22Rv1 (cell line): Measurements from ENCODE around the gene MEGF10.

Experiments
- ZFX ChIP-seq: fragments of 450-650 bp; IDR thresholded peaks from 2 replicates; pipeline ENCODE4 v1.6.1; 2017; ENCODE audit warnings: antibody characterized with exemption, borderline replicate concordance
- TF ChIP-seq, protein P1 (sequence below): fragments of 450-650 bp; IDR thresholded peaks from 2 replicates; pipeline ENCODE4 v1.5.1; 2017; ENCODE audit warnings: mild to moderate bottlenecking

DNA sequence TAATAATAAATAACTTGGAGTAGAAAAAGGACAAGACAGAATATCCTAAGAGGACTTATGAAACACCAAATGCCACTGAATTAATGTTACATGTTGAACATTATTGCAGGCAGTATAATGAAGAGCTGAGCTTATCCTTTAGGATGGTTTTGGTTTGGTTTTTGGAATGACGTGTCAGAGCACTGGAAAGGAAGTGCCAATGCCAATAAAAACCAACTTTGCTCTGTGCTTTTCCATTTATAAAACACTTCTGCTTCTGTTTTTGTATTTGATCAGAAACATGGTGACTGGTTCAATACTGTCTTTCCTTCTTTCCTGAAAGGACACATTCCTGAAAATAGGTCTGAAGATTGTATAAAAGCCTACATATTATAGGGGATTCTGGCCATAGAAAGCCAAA is 4.2 kb downstream of the MEGF10 start:
- no peak for TF ChIP-seq ZFX
- TF ChIP-seq, protein P1, sequence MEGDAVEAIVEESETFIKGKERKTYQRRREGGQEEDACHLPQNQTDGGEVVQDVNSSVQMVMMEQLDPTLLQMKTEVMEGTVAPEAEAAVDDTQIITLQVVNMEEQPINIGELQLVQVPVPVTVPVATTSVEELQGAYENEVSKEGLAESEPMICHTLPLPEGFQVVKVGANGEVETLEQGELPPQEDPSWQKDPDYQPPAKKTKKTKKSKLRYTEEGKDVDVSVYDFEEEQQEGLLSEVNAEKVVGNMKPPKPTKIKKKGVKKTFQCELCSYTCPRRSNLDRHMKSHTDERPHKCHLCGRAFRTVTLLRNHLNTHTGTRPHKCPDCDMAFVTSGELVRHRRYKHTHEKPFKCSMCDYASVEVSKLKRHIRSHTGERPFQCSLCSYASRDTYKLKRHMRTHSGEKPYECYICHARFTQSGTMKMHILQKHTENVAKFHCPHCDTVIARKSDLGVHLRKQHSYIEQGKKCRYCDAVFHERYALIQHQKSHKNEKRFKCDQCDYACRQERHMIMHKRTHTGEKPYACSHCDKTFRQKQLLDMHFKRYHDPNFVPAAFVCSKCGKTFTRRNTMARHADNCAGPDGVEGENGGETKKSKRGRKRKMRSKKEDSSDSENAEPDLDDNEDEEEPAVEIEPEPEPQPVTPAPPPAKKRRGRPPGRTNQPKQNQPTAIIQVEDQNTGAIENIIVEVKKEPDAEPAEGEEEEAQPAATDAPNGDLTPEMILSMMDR = no peak
